ENCODE measurements around the gene TBXA2R.
"Not testable (repeated sequence)": the region's sequence is repeated elsewhere in the genome, so short reads cannot be mapped to it uniquely, and the experiment has no call there.

Gene TBXA2R

DNA sequence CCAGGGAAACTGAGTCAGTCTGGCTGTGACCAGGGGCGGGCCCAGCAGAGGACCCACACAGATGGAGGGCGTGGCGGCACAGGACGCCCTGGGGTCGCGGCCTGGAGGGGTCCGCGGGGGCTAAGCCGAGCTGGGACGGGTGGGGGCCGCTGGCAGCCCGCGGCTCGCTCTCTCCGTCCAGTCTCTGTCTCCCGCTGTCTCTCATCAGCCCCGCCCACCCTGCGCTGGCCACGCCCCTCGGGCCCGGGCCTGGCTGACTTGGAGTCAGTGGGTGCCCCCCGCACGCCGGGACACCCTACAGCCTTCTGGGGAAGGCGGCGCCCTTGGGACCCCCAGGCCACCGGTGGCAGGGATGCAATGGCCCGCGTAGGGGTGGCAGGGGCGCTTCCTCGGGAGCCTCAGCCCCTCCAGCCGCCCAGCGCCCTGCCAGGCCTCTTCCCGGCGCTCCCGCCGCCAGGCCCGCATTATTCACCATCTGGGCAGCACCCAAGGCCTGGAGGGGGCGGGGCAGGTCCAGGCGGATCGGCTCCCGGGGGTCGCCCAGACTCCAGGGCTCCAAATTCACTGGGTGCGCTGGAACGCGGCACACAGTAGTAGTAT lies at the start of gene TBXA2R:
TSS of gene TBXA2R (minus strand) at position 186 of the 600 bp plus-strand sequence. CDS start 6,241 bp downstream, outside the sequence.
- no peak for DNase-seq

DNA sequence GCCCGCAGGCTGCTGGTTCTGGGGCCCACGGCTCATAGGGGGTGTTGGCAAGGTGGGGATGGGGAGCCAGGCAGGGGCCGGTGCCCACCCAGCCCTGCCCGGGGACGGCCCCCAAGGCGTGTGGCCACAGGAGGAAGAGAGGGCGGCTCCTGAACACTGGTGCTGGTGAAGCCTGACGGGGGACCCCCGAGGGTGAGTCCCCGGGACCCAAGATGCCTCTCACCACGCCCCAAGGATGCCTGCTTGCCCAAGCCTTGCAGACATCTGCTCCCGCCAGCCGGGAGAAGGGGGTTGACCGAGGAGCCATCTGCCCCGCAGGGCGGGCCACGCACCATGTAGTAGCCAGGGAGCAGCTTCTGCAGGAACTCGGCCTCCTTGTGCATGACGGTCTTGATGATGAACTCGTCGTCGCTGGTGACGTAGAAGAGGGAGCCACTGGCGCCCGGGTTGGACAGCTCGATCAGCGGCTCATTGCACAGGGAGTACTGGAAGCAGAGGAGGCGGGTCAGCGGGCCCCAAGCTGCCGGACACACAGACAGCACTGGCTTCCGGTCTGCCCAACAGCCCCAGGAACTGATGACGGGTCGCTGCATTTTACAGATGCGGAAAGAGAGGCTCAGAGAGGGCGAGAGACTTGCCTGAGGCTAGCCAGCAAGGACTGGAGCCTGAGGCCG lies 49.5 kb upstream of the TBXA2R start:
- DNase-seq: no peak

DNA sequence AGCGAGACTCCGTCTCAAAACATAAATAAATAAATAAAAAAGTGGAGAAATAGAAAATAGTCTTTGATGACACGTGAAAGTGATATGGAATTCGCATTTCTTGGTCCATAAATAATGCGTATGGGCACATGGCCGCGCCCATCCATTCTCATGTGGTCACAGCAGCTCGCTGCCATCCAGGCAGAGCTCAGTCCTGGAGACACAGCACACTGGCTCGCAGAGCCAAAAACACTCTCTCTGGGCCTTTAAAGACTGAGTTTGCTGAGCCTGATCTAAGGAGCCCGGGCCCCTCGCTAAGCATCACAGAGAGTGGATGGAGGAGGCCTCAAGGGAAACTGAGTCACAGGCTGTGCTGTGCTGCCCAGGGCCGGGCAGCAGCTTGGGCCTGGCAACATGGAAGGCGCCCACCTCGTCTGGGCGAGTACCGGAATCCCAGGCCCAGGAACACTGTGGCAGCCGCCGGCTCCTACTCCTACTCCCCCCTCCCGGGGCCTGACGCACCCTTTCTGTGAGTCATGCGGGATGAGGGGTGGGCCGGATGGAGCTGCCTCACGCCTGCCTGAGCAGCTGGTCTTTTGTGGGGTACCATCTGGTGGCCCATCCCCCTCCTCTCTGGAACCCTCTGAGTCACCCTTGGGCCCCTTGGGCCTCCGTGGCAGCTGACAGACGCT lies 48.9 kb upstream of the TBXA2R start:
- no peak for DNase-seq

DNA sequence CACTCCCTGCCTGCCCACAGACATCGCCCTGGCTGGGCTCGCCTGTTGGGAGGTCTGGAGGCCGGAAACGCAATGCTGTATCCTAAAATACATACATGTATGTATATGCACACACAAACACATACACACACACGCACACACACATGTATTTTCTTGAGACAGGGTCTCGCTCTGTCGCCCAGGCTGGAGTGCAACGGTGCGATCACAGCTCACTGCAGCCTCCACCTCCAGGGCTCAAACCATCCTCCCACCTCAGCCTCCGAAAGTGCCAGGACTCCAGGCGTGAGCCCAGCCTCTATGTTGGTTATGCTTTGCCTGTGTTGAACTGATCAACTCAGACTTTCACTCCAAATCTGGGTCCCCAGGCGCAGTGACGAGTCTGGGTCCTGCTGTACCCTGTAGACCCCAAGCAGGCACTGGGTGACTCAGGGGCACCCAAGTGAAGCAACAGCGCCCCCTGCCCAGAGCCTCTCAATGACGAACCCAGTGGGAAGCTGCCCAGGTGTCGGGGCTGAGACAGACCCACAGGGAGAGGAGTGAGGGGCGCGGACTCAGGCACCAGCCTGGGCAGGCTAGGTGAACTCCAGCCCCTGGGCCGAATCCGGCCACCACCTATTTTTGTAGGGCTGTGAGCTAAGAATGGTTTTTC lies 47.3 kb upstream of the TBXA2R start:
- DNase-seq: no peak

DNA sequence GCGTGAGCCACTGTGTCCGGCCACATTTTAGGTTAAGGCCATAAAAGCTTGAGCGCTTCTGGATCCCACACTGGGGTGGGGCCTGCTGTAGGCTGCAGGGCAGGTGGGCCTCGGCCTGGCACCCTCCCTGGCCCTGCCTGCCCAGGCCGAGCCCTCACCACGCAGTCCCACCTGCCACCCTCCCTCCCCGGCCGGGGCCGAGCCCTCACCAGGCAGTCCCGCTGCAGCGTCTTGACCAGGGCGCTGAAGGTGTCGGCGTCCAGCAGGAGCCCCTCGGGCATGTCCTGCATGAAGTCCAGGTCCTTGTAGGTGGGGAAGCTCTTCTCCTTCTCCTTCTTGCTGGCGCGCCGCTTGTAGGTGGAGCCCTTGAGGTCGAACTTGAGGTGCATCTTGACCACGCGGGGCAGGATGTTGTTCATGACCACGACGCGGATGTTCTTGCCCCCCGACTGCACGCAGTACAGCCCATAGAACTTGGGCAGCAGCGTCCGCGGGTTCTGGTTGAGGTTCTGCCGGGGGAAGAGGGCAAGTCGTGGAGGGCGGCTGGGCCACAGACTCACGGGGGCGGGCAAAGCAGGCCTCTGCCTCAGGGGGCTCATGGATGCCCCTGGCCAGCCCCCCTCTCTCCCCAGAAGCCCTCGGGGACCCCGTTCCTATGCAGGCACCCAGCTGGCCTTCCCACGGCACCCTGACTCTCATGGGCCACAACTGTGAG lies 46.6 kb upstream of the TBXA2R start:
- no peak for DNase-seq

DNA sequence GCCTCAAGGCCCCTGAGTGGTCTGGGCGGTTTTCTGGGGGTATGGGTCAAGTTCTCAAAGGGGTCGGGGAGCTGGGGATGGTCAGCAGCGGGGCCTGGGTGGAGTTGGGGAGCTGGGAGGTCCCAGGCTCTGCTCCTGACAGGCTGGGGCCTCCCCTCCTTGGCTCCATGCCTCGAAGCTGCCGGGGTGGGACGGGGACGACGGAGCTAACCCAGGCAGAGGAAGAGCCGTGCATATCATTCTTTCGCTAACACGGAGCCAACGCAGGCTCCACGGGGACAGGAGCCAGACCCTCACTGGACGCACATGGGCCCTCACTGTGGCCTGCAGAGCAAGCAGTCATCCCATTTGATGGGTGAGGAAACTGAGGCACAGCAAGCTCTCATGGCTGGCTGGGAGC lies 45.7 kb upstream of the TBXA2R start:
- no peak for DNase-seq

DNA sequence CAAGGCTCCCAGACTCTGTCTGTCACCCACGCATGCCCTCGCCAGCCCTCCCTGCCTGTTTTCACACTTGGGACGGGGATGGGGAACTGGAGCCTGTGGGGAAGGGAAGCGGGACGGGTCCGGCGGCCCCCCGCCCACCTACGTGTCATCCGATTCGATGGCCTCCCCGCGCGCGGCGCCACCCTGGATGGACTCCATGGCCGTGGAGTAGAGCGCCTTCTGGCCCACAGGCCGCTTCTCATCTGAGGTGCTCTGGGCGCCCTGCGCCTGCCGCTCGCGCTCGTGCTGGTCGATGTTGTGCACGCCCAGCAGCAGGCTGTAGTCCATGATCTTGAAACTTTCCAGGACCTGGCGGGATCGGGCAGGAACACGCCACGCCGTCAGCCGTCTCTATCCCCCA lies 45.0 kb upstream of the TBXA2R start:
- DNase-seq: no peak

DNA sequence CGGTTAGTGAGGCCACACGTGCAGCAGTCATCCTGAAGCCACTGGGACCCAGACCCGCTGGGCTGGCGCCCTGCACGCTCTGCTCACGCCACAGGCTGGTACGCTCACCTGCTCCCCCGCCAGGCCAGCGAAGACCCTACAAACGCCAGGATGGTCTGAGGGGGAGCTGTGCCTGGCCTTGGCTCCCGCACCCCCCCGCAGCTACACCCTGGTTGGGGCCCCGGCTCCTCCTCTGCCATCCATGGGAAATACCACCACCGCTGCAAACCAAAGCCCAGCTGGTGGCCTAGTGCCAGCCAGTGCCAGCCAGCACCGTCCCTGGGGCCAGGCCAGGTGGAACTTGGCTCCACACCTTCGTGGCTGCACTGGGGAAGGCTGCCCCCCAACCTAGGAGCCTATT lies 43.2 kb upstream of the TBXA2R start:
- DNase-seq: no peak

DNA sequence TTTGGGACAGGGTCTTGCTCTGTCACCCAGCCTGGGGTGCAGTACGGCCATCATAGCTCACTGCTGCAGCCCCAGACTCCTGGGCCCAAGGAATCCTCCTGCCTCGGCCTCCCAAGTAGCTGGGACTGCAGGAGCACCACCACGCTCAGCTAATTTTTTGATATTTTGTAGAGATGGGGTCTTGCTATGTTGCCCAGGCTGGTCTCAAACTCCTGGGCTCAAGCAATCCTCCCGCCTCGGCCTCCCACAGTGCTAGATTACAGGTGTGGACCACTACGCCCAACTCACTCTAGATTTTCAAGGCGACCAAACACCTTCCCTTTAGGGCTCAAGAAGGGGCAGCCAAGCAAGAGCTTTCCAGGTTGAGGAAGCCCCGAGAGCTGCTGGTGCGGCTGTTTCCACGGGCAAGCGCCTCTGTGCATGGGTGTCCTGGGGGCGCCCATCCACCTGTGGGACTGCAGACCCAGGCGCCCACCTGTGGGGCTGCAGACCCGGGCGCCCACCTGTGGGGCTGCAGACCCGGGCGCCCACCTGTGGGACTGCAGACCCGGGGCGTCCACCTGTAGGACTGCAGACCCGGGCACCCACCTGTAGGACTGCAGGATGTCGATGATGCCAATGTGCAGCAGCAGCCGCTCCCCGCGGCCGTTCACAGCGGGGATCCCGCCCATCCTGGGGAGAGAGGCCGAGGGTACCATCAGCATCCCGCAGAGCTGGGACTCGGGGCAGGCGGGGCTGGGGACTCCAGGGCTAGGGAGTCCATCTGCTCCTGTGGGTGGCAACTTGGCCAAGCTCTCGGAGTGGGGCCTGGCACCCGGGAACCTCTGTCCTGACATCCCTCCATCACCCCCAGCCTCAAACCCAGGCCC lies 41.6 kb upstream of the TBXA2R start:
- DNase-seq: no peak

DNA sequence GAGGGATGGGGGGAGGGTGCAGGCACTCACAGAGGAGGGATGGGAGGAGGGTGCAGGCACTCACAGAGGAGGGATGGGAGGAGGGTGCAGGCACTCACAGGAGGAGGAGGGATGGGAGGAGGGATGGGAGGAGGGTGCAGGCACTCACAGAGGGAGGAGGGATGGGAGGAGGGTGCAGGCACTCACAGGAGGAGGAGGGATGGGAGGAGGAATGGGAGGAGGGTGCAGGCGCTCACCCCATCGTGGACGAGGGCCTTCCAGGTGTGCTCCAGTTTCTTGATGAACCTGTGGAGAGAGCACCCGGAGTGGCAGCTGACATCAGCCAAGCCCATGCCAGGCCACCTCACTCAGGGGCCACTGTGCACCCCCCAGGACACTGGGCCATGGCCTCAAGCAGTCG lies 40.4 kb upstream of the TBXA2R start:
- not testable (repeated sequence) for DNase-seq

DNA sequence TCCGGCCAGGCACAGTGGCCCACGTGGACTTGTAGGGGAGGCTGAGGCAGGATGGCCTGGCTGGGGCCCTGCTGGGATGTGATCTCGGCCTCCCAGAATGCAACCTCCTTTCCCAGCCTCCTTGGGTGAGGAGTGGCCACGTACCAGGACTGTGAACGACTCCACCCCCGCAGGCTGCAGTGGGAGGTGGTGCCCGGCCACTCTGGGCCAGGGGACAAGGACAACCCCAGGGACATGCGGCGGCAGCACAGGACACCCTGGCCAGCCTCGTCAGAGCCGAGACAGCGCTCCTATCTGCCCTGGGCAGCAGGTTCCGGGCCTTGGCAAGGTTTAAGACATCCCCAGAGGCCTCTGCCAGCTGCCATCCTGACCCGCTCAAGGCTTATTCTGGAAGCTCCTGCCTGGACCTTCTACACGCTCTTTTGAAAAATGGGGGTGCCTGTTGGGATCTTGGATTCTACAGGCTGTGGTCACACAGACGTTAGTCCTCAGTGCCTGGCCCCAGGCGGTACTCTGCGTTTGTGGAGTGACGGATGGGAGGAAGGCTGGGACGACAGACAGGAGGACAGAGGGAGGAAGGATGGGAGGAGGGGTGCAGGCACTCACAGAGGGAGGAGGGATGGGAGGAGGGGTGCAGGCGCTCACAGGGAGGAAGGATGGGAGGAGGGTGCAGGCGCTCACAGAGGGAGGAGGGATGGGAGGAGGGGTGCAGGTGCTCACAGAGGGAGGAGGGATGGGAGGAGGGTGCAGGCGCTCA lies 39.8 kb upstream of the TBXA2R start:
- DNase-seq: no peak

DNA sequence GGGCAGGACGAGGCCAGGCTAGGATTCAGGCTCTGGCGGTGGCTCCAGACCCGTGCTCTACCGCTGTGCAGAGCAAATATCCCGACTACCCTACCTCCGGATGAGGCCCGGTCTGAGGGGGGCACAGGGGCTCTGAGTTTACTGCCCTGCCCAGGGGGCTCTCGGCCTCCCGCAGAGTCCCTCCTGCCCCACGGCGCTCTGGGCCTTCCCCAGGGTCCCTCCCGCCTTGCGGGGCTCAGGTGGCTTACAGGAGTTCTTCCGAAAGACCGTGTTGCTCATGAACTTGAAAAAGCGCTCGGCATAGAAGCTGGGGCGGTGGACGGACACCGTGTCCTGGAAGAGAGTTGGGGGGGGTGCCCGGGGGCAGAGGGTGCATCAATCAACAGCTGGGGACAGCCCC lies 39.1 kb upstream of the TBXA2R start:
- DNase-seq: no peak

DNA sequence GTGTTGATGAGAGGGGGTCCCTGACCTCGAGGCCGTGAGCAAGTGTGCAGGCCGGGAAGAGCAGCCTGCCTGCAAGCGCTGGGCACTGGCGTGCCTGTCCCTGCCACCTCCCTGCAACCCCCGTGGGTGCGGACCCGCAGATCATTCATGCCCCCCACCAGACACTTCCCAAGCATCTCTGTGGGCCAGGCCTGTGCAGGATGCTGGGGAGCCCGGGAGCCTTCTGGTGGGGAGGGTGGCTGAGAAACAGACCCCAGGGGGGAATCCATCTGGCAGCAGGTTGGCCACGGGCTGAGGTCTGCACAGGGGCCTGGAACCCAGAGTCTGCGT lies 38.4 kb upstream of the TBXA2R start:
- DNase-seq: no peak

DNA sequence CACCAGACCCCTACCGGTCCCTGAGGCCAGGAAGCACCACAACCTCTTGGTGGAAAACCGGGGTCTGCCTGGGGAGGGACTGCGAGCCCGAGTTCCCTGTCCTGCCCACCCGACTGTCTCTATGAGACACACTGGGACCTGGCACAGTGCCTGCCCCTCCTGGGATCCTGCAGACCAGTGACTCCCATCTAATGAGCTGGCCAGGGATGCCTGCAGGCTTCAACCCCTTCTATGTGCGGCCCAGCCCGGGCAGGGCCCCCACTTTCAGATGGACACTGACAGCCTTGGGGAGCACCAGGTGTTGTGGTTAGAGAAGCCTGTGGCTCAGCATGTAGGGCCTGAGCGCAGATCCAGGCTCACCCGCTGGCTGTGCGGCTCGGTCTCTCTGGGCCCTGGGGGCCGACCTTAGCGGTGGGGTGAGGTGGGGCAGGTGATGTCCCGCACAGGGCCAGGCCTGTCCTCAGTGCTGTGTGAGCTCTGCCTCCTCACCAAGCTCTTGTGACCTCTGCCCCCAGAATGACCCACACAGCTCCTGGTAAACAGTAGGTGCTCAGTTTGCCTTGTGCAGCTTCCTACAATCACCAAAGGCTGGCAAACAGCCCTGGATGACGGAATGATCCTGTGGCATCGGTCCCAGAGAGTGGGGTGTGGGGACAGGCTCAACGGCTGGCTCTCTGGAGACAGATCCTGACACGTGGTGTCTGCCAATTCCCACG lies 37.8 kb upstream of the TBXA2R start:
- DNase-seq: no peak

DNA sequence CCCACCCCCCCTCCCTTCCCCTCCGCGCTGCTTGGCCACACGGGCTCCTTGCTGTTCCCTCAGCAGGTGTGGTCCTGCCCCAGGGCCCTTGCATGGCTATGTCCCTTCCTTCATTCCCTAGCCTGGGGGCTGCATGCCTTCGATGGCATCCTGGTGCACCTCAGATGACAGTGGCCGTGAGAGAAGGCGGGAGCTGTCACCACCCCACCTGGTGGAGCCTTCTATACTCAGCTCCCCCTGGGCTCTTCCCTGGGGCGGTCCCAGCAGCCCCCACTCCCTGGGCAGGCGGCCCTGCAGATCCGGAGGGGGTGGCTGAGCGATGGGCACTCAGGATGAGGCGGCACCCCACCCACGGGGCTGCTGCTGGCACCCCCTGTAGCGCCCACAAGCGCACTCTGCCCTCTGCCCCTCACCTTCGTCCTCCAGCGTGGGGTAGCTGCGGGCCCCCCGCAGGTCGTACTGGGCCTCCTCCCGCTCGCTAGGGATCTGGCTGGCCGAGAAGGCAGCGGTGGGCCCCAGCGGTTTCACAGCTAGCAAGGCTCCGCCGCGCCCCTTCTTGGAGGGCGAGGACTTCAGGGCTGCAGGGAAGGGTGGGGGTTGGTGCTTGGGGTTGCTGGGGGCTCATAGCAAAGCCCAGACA lies 37.1 kb upstream of the TBXA2R start:
- DNase-seq: no peak

DNA sequence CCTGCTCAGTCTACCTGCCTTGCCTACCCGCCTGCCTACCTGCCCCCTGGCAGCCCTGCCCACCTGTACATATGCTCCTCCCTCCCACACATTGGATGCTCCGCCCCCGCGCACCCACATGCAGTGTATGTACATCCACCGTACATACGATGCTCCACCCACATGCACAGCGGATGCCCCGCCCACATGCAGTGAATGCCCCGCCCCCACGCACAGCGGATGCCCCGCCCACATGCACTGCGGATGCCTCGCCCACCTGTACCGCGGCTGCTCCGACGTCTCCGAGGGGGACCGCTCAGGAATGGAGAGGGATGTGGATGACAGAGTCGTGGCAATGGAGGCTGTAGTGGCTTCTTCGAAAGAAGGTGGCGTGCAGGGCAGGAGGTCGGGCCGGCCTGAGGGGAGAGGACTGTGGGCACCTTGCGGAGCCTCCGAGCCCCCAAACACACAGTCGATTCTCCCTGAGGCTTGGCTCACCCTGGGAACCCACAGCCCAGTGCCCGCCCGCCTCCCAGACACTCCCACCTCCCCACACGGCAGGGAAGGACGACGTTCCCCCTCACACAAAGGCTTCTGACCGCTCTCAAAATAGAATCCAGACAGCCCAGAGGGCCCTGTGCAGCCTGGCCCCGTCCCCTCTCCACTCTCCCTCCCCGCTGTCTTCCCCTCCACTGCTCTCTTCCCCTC lies 36.5 kb upstream of the TBXA2R start:
- DNase-seq: no peak

DNA sequence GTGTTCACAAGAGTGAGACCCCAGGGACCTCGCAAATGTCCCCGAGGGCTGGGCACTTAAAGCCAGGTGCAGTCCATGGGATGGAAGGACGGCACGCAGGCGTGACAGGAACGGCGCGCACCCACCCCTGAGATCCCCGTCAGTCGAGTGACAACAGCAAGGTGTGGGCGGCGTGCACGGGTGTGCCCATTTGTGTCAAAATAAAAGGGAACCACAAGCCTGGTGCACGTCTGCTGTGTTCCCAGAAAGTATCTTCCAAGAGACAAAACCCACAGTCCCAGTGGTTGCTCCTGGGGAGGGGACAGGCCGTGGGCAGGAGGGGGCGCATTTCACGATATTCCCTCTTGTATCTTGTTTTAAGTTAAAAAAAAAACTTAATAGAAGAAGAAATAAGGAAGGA lies 35.6 kb upstream of the TBXA2R start:
- DNase-seq: no peak

DNA sequence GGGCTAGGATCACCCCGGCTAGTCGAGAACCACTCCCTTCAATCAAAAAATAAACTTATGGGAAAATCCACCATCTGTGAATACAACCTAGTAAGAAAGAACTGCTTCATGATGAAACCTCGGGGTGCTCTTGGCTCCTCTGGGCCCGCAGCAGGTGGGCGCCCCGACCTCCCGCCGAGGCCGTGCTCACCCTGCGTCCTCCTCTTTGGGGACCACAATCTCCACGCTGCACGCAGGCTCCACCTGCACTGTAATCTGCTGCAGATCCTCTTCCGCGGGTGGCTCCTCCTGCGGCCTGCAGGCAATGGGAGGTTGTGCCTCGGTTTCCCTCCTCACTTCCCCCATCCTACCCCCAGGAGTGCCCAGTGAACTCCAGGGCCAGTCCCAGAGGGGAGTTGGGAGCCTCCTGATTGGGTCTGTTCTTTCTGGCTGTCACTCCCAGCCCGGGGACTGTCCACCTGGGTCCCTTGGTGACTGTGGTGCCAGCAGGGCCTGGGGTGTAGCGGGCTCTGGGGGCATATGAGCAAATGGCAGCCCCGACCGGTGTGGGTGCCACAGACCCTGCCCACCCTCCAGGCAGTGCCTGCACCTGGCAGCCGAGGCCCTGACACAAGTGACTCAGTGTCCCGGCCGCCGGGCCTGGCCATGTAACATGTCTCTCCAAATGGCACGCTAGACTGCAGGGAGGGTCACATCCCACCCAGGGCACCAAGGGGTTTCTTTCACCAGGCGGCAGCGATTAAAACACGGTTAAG lies 35.0 kb upstream of the TBXA2R start:
- no peak for DNase-seq

DNA sequence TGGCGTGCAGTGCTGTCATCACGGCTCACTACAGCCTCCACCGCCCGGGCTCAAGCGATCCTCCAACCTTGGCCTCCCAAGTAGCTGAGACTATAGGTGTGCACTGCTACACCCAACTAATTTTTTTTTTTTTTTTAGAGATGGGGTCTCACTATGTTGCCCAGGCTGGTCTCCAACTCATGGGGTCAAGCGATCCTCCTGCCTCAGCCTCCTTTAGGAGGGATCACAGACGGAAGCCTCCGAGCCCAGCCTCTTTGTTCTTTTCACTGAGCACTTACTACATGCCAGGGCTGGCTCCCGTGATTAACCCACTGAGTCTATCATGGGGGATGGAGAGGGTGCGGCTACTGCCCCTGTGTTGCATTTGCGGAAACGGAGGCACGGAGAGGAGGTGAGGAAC lies 32.8 kb upstream of the TBXA2R start:
- no peak for DNase-seq
